Placental pericyte (primary cell): ENCODE data around the gene AMOTL2. TPM values are rescaled to one million over a fixed set of nuclear protein-coding genes. Genes with fewer than 3 reads are reported as not detected.

Experiments
- small RNA-seq: library from RNA; depleted of rRNA; stranded (forward); fragments of <200 nt; gene quantifications from one replicate; pipeline ENCODE3, GENCODE V24; 2012; ENCODE audit warnings: low replicate concordance
- total RNA-seq: library from RNA; depleted of rRNA; stranded (reverse); fragments of >200 nt; gene quantifications from 2 replicates; pipeline ENCODE4 v1.2.3, GENCODE V29; 2012

Gene AMOTL2
- total RNA-seq: 87.1 and 140 TPM in 2 replicates

GRCh38 chr3:134374105-134374790, at the start of gene AMOTL2:
Gene AMOTL2 (minus strand): TSS chr3:134374447. CDS start chr3:134371433, 3,014 bp downstream.

Small RNA genes within 50 kb of the gene (small RNA-seq; reads per million reads assigned to genes)
- gene HMGN1P9 (not detected), gene MIR6827 (not detected)

Other genes starting within 250 kb of the AMOTL2 start
- 62.8 and 113 TPM in 2 replicates for gene RYK, start 123.6 kb downstream of the AMOTL2 start, total RNA-seq
- gene ANAPC13, start 111.5 kb upstream of the AMOTL2 start, total RNA-seq: 59.3 and 67.2 TPM in 2 replicates
- gene CEP63, start 111.6 kb upstream of the AMOTL2 start, total RNA-seq: 11.7 and 12.3 TPM in 2 replicates